IMR-90 (cell line): Measurements from ENCODE around the gene ARHGEF7. TPM values are rescaled to one million over a fixed set of nuclear protein-coding genes. Genes with fewer than 3 reads are reported as not detected.

ENCODE experiments used
- ATAC-seq: fragments of 200-7000 bp; cut with Tn5 transposase; 2 replicates; pipeline ENCODE4 v1.9.1; 2020; ENCODE audit warnings: low read depth, mild to moderate bottlenecking, moderate library complexity
- BruUV-seq: library from RNA; stranded (reverse); fragments of 400-500 nt; replicated peaks from 2 replicates; lab custom pipeline; 2021; lab: Mats Ljungman, UMichigan
- CTCF ChIA-PET: fragments of 300-600 bp; formaldehyde crosslinking; extraction: SDS; loops from one replicate; lab custom pipeline; 2021; ENCODE audit warnings: antibody characterized with exemption; lab: Yijun Ruan, JAX
- POLR2A ChIA-PET: fragments of 300-600 bp; sonication (Branson Sonifier 250); formaldehyde crosslinking; loops from one replicate; lab custom pipeline; 2022; ENCODE audit warnings: antibody characterized with exemption; ENCODE audit not compliant: unreplicated experiment; lab: Charles Lee
- DNase-seq: peaks from one replicate; pipeline ENCODE4 v3.0.0; 2013
- H2AFZ ChIP-seq: replicated peaks from 2 replicates; pipeline ENCODE3; 2013; ENCODE audit warnings: low read length, mild to moderate bottlenecking; ENCODE audit not compliant: poor library complexity
- H2AK5ac ChIP-seq: 2 replicates; pipeline ENCODE4 v1.6.1; 2013; ENCODE audit warnings: low read depth, low read length, inconsistent platforms
- H2AK9ac ChIP-seq: replicated peaks from 2 replicates; pipeline ENCODE3; 2013; ENCODE audit warnings: mild to moderate bottlenecking, low read depth, low read length, moderate library complexity; ENCODE audit not compliant: poor library complexity
- H2BK120ac ChIP-seq: 2 replicates; pipeline ENCODE4 v1.6.1; 2013; ENCODE audit warnings: low read depth, low read length, inconsistent platforms
- H2BK15ac ChIP-seq: 3 replicates; pipeline ENCODE4 v1.6.1; 2013; ENCODE audit warnings: low read depth, low read length, inconsistent platforms
- H2BK20ac ChIP-seq: 2 replicates; pipeline ENCODE4 v1.6.1; 2013; ENCODE audit warnings: low read depth, mild to moderate bottlenecking, inconsistent platforms, low read length, moderate library complexity
- H2BK5ac ChIP-seq: 2 replicates; pipeline ENCODE4 v1.6.1; 2013; ENCODE audit warnings: mild to moderate bottlenecking, low read depth, low read length, inconsistent platforms; ENCODE audit not compliant: poor library complexity, severe bottlenecking
- H3K14ac ChIP-seq: replicated peaks from 2 replicates; pipeline ENCODE4 v1.6.1; 2013; ENCODE audit warnings: low read depth, low read length, inconsistent platforms
- H3K18ac ChIP-seq: 2 replicates; pipeline ENCODE4 v1.6.1; 2013; ENCODE audit warnings: low read depth, low read length, control low read depth
- H3K23ac ChIP-seq: 2 replicates; pipeline ENCODE4 v1.6.1; 2013; ENCODE audit warnings: low read depth, low read length, inconsistent platforms
- H3K27ac ChIP-seq: 2 replicates; pipeline ENCODE4 v1.5.1; 2013; ENCODE audit warnings: mild to moderate bottlenecking, control low read depth, low read length; ENCODE audit not compliant: insufficient read depth
- H3K27me3 ChIP-seq: 2 replicates; pipeline ENCODE4 v1.6.1; 2013; ENCODE audit warnings: low read length; ENCODE audit not compliant: control insufficient read depth, insufficient read depth
- H3K36me3 ChIP-seq: 2 replicates; pipeline ENCODE4 v1.6.1; 2013; ENCODE audit warnings: low read length, mixed read lengths; ENCODE audit not compliant: control insufficient read depth, insufficient read depth
- H3K4ac ChIP-seq: 2 replicates; pipeline ENCODE4 v1.6.1; 2013; ENCODE audit warnings: low read depth, low read length, inconsistent platforms
- H3K4me1 ChIP-seq: 2 replicates; pipeline ENCODE4 v1.6.1; 2013; ENCODE audit warnings: low read length, mixed read lengths; ENCODE audit not compliant: control insufficient read depth, insufficient read depth
- H3K4me2 ChIP-seq: 2 replicates; pipeline ENCODE4 v1.6.1; 2013; ENCODE audit warnings: low read depth, mild to moderate bottlenecking, control low read depth, low read length, moderate library complexity
- H3K4me3 ChIP-seq: 2 replicates; pipeline ENCODE4 v1.5.1; 2013; ENCODE audit warnings: low read depth, mild to moderate bottlenecking, control low read depth, low read length, moderate library complexity; ENCODE audit not compliant: insufficient read depth
- H3K56ac ChIP-seq: 2 replicates; pipeline ENCODE4 v1.6.1; 2013; ENCODE audit warnings: low read length, inconsistent platforms; ENCODE audit not compliant: insufficient read depth; ENCODE audit errors: extremely low read depth
- H3K79me1 ChIP-seq, 2 experiments: 2 replicates each; pipeline ENCODE4 v1.6.1; 2013; ENCODE audit warnings: low read length in 2 of 2, inconsistent platforms in 1 of 2, low read depth in 1 of 2
- H3K9ac ChIP-seq: 2 replicates; pipeline ENCODE4 v1.6.1; 2013; ENCODE audit warnings: low read depth, low read length, control low read depth
- H3K9me1 ChIP-seq: 2 replicates; pipeline ENCODE4 v1.6.1; 2013; ENCODE audit warnings: low read length, inconsistent platforms; ENCODE audit not compliant: insufficient read depth
- H3K9me3 ChIP-seq: 2 replicates; pipeline ENCODE4 v1.6.1; 2013; ENCODE audit warnings: low read length; ENCODE audit not compliant: control insufficient read depth, insufficient read depth
- H4K20me1 ChIP-seq: 2 replicates; pipeline ENCODE4 v1.6.1; 2013; ENCODE audit warnings: low read length, inconsistent platforms; ENCODE audit not compliant: insufficient read depth
- H4K5ac ChIP-seq: 2 replicates; pipeline ENCODE4 v1.6.1; 2013; ENCODE audit warnings: mild to moderate bottlenecking, low read depth, low read length, control low read depth
- H4K8ac ChIP-seq, 2 experiments: 2 replicates each; pipeline ENCODE4 v1.6.1; 2013; ENCODE audit warnings: low read depth in 2 of 2, low read length in 2 of 2, control low read depth in 1 of 2, inconsistent platforms in 1 of 2
- H4K91ac ChIP-seq: 2 replicates; pipeline ENCODE4 v1.6.1; 2013; ENCODE audit warnings: low read depth, low read length, inconsistent platforms; ENCODE audit not compliant: insufficient read depth
- CEBPB ChIP-seq: IDR thresholded peaks from 2 replicates; pipeline ENCODE4 v1.6.1; 2012; ENCODE audit warnings: low read depth, low read length, improper control_type of control experiment
- FOS ChIP-seq: fragments of 150-350 bp; IDR thresholded peaks from 2 replicates; pipeline ENCODE4 v1.6.1; 2016; ENCODE audit warnings: low read depth, low read length
- MAZ ChIP-seq: IDR thresholded peaks from 2 replicates; pipeline ENCODE4 v1.6.1; 2012; ENCODE audit warnings: low read depth, mild to moderate bottlenecking, low read length, improper control_type of control experiment, moderate library complexity, borderline replicate concordance
- NFE2L2 ChIP-seq: fragments of 150-350 bp; IDR thresholded peaks from 2 replicates; pipeline ENCODE4 v1.6.1; 2016; ENCODE audit warnings: low read depth, mild to moderate bottlenecking, low read length
- SMC3 ChIP-seq: fragments of 150-350 bp; IDR thresholded peaks from 2 replicates; pipeline ENCODE4 v1.6.1; 2016; ENCODE audit warnings: low read depth, mild to moderate bottlenecking, antibody characterized with exemption, low read length, moderate library complexity
- WGBS, 2 experiments: methylation state at CpG; one replicate each; pipeline versions ENCODE4 v1.1.5 to v1.1.7; 2013; ENCODE audit warnings: missing lambda C conversion rate in 2 of 2; ENCODE audit not compliant: insufficient read length in 1 of 2; ENCODE audit errors: extremely low coverage in 2 of 2; 5-methylcytosine and 5-hydroxymethylcytosine counted together
- dilution Hi-C: fragments of 300-500 bp; cut with HindIII; formaldehyde crosslinking; loops from one replicate; pipeline ENCODE4 v1.14.3; 2018; ENCODE audit warnings: low sequenced_read_pairs; ENCODE audit not compliant: unreplicated experiment
- in situ Hi-C: fragments of 300-500 bp; cut with MboI; formaldehyde crosslinking; loops from 3 replicates; pipeline ENCODE4 v1.14.3; 2019; ENCODE audit warnings: low sequenced_read_pairs, inconsistent platforms, mixed read lengths
- intact Hi-C: fragments of 100-400 bp; cut with micrococcal nuclease; formaldehyde crosslinking; loops from 2 replicates; pipeline ENCODE4 v1.10.0; 2022
- polyA plus RNA-seq, 3 experiments: library from polyadenylated mRNA; depleted of rRNA; stranded (reverse); fragments of >200 nt; gene quantifications; 2 replicates each; pipeline ENCODE4 v1.2.3, GENCODE V29; 2012; ENCODE audit warnings: low replicate concordance in 1 of 3
- total RNA-seq: library from RNA; depleted of rRNA; stranded (reverse); fragments of >200 nt; gene quantifications from 2 replicates; pipeline ENCODE4 v1.2.3, GENCODE V29; 2012

The ARHGEF7 gene
- total and polyA plus RNA-seq, 2 of the 4 experiments (the other 2 are of a cell fraction): 32.9 to 59.0 TPM

DNA sequence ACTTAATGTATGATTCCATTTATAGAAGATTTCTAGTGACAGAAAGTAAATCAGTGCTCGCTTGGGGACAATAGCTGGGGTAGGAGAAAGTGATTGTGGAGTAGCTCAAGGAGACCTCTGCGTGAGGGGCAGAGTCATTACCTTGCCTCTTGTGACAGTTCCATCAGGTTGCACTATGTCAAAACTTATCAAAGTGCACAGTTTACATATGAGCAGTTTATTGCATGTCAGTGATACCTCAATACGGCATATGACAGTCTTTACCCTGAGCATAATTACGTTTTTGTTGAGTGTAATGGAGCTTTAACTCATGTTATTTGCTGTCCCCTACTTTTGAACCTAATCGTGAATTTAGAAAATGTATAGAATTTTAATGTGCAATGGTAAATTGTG lies 15.0 kb downstream of the ARHGEF7 start:
- H3K14ac ChIP-seq: no peak overlapping the region
- H3K79me1 ChIP-seq: no peaks in the 10 kb centered on the region
- H3K4me2 ChIP-seq: no peak overlapping the region
- no peaks in the 10 kb centered on the region for H3K9me1 ChIP-seq
- no CpG with 5 or more reads among the region's 5 CpGs for WGBS, 2 experiments
- no peak overlapping the region for H2BK5ac ChIP-seq
- no peak overlapping the region for H3K18ac ChIP-seq
- ATAC-seq (no peak), DNase-seq (no peak)
- dilution Hi-C loops: no loop called here
- peaks cover 24% of the 10 kb centered on the region for H3K27me3 ChIP-seq
- TF ChIP-seq NFE2L2 (no peak), CEBPB (no peak), FOS (no peak), MAZ (no peak), SMC3 (no peak)
- no peak overlapping the region for H2BK15ac ChIP-seq
- H4K8ac ChIP-seq: no peak overlapping the region
- intact Hi-C loops: no loop called here
- no peak overlapping the region for H2BK120ac ChIP-seq
- H3K9ac ChIP-seq: no peak overlapping the region
- BruUV-seq: no TSS peak
- no peak overlapping the region for H3K56ac ChIP-seq
- no peaks in the 10 kb centered on the region for H3K36me3 ChIP-seq
- no peaks in the 10 kb centered on the region for H3K4me1 ChIP-seq
- in situ Hi-C loops: no loop called here
- no peak overlapping the region for H4K5ac ChIP-seq
- ChIA-PET POLR2A (interaction anchor here (0.6 kb wide), 1 partner anchor 10 kb away, joined by 3 read pairs; no protein-coding TSS in a partner anchor), CTCF (no interaction called here)
- H3K4me3 ChIP-seq: no peak overlapping the region
- no peak overlapping the region for H2AK5ac ChIP-seq
- no peaks in the 10 kb centered on the region for H3K9me3 ChIP-seq
- H4K20me1 ChIP-seq: no peaks in the 10 kb centered on the region
- no peak overlapping the region for H4K91ac ChIP-seq
- H2AFZ ChIP-seq: no peak overlapping the region
- no peak overlapping the region for H3K27ac ChIP-seq
- H2AK9ac ChIP-seq: no peak overlapping the region
- no peak overlapping the region for H2BK20ac ChIP-seq
- H3K4ac ChIP-seq: no peak overlapping the region
- H3K23ac ChIP-seq: no peak overlapping the region
